ENCODE results near the gene ADK.

- TF ChIP-seq CTCF (IDR thresholded peaks at IDR 0.05; ENCODE audit: poor library complexity): no peak
- no peak for TF ChIP-seq EZH2 (IDR thresholded peaks at IDR 0.05; ENCODE audit: borderline replicate concordance)
- no peak for TF ChIP-seq EZH2phosphoT487 (IDR thresholded peaks at IDR 0.05; ENCODE audit: low read depth, severe bottlenecking, unreplicated experiment)
Measured at GRCh38 chr10:74745449-74745848, 594.4 kb downstream of the ADK start.
